Panc1 (cell line): Measurements from ENCODE around the gene OR51G2. TPM values are rescaled to one million over a fixed set of nuclear protein-coding genes. Genes with fewer than 3 reads are reported as not detected.
"Not testable (repeated sequence)": the region's sequence is repeated elsewhere in the genome, so short reads cannot be mapped to it uniquely, and the experiment has no call there.

Experiments used
- ATAC-seq: fragments of 200-7000 bp; cut with Tn5 transposase; 2 replicates; pipeline ENCODE4 v1.9.1; 2020; ENCODE audit warnings: mild to moderate bottlenecking, moderate library complexity
- BruUV-seq: library from RNA; stranded (reverse); fragments of 400-500 nt; replicated peaks from 2 replicates; lab custom pipeline; 2021; lab: Mats Ljungman, UMichigan
- CTCF ChIA-PET: fragments of 300-600 bp; sonication (Branson Sonifier 250); formaldehyde crosslinking; loops from one replicate; lab custom pipeline; 2022; ENCODE audit warnings: antibody characterized with exemption; lab: Charles Lee
- POLR2A ChIA-PET: fragments of 300-600 bp; sonication (Branson Sonifier 250); formaldehyde crosslinking; loops from one replicate; lab custom pipeline; 2022; ENCODE audit warnings: antibody characterized with exemption; lab: Charles Lee
- DNase-seq: peaks from one replicate; pipeline ENCODE4 v3.0.0-alpha.2; 2010; ENCODE audit warnings: low read depth, low spot score
- H3K27ac ChIP-seq: 2 replicates; pipeline ENCODE4 v1.5.1; 2011; ENCODE audit warnings: mild to moderate bottlenecking, low read length, inconsistent platforms
- H3K27me3 ChIP-seq: fragments of 200-500 bp; sonication (Bioruptor generic); 2 replicates; pipeline ENCODE4 v1.6.0; 2014; ENCODE audit warnings: low read length, inconsistent platforms; ENCODE audit not compliant: control insufficient read depth, insufficient read depth
- H3K36me3 ChIP-seq: fragments of 200-500 bp; sonication (Bioruptor generic); 2 replicates; pipeline ENCODE4 v1.5.1; 2014; ENCODE audit warnings: inconsistent platforms, mild to moderate bottlenecking, low read length, moderate library complexity; ENCODE audit not compliant: control insufficient read depth, insufficient read depth
- H3K4me1 ChIP-seq: 2 replicates; pipeline ENCODE4 v1.5.1; 2011; ENCODE audit warnings: inconsistent platforms, mild to moderate bottlenecking, low read length, moderate library complexity; ENCODE audit not compliant: control insufficient read depth, insufficient read depth
- H3K4me3 ChIP-seq, 2 experiments: 2 replicates each; pipeline ENCODE4 v1.5.1; 2011 to 2012; ENCODE audit warnings: low read depth in 2 of 2, low read length in 2 of 2, mild to moderate bottlenecking in 2 of 2, inconsistent platforms in 1 of 2, moderate library complexity in 1 of 2
- H3K9me3 ChIP-seq: fragments of 200-500 bp; sonication (Bioruptor generic); 2 replicates; pipeline ENCODE4 v1.5.1; 2014; ENCODE audit warnings: low read depth, mild to moderate bottlenecking, inconsistent platforms, low read length, moderate library complexity; ENCODE audit not compliant: control insufficient read depth, insufficient read depth
- CTCF ChIP-seq: fragments of 450-650 bp; IDR thresholded peaks from 2 replicates; pipeline ENCODE4 v1.5.1; 2017; ENCODE audit warnings: mild to moderate bottlenecking
- POLR2AphosphoS5 ChIP-seq: IDR thresholded peaks from 2 replicates; pipeline ENCODE4 v1.6.1; 2012; ENCODE audit warnings: mild to moderate bottlenecking, low read depth, low read length, moderate library complexity
- REST ChIP-seq, 2 experiments: IDR thresholded peaks; 2 replicates each; pipeline ENCODE4 v1.6.1; 2011 to 2012; ENCODE audit warnings: low read depth in 2 of 2, control low read depth in 1 of 2, low read length in 1 of 2, mild to moderate bottlenecking in 1 of 2, moderate library complexity in 1 of 2; ENCODE audit not compliant: insufficient read depth in 1 of 2
- SIN3A ChIP-seq: IDR thresholded peaks from 2 replicates; pipeline ENCODE4 v1.6.1; 2012; ENCODE audit warnings: low read depth, mild to moderate bottlenecking, low read length, moderate library complexity, borderline replicate concordance; ENCODE audit not compliant: insufficient read depth
- TCF7L2 ChIP-seq: IDR thresholded peaks from 2 replicates; pipeline ENCODE4 v1.6.1; 2011; ENCODE audit warnings: mild to moderate bottlenecking, low read depth, low read length, inconsistent platforms
- in situ Hi-C: cut with HindIII; loops from 2 replicates; pipeline ENCODE4 v1.10.0; 2016; ENCODE audit warnings: low sequenced_read_pairs, low pct_unique_long_range_greater_than_20kb
- intact Hi-C: fragments of 100-400 bp; cut with micrococcal nuclease; formaldehyde crosslinking; loops from one replicate; pipeline ENCODE4 v1.10.0; 2022; ENCODE audit not compliant: unreplicated experiment
- total RNA-seq: library from RNA; stranded (reverse); gene quantifications from one replicate; pipeline ENCODE4 v1.2.1, GENCODE V29; 2021; ENCODE audit not compliant: unreplicated experiment

The OR51G2 gene
- total RNA-seq, 1 experiment from 2014 or later: not detected

DNA sequence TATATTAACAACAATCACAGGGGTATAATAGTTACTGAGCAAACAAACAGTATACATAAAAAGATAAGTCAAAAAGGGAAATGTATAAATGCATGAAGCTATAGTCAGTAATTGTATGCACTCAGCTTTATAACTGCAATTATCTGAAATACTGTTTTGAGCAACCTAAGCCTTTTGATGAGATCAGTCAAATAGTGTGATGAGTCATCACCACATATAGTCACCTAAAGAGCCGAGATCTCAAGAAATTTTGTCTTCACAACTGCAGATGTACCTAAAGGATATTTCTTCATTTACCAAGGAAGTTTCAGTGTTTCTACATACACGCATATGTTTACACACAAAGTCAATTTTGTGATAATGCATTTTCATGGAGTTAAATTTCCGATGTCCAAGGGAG, 41.7 kb upstream of the OR51G2 start:
- BruUV-seq: no TSS peak
- CTCF ChIA-PET: no interaction called here
- in situ Hi-C loops (no loop called here), intact Hi-C loops (no loop called here)
- no peaks in the 10 kb centered on the region for H3K9me3 ChIP-seq
- H3K36me3 ChIP-seq: no peaks in the 10 kb centered on the region
- no peaks in the 10 kb centered on the region for H3K4me1 ChIP-seq
- H3K27me3 ChIP-seq: no peaks in the 10 kb centered on the region
- POLR2A ChIA-PET: no interaction called here
- no peak overlapping the region for H3K4me3 ChIP-seq
- TF ChIP-seq REST (IDR thresholded peaks at IDR 0.05; ENCODE audit: insufficient read depth in 1 of 2, low read depth in 2 of 2, low read length in 1 of 2): no peak
- no peak for TF ChIP-seq POLR2AphosphoS5
- TF ChIP-seq TCF7L2: no peak
- no peak for TF ChIP-seq SIN3A
- TF ChIP-seq CTCF: no peak
- DNase-seq: no peak
- no peak for ATAC-seq
- no peak overlapping the region for H3K27ac ChIP-seq

GRCh38 chr11:4957396-4957795, 38.2 kb upstream of the OR51G2 start:
- H3K4me3 ChIP-seq: no peak overlapping the region
- no peaks in the 10 kb centered on the region for H3K27me3 ChIP-seq
- no peaks in the 10 kb centered on the region for H3K36me3 ChIP-seq
- H3K4me1 ChIP-seq: no peaks in the 10 kb centered on the region
- ATAC-seq (no peak), DNase-seq (no peak)
- intact Hi-C loops (no loop called here), in situ Hi-C loops (no loop called here)
- TF ChIP-seq TCF7L2 (no peak), POLR2AphosphoS5 (no peak), REST (IDR thresholded peaks at IDR 0.05; ENCODE audit: insufficient read depth in 1 of 2, low read depth in 2 of 2, low read length in 1 of 2) (no peak), SIN3A (no peak), CTCF (no peak)
- BruUV-seq: no TSS peak
- ChIA-PET POLR2A (no interaction called here), CTCF (no interaction called here)
- H3K9me3 ChIP-seq: no peaks in the 10 kb centered on the region
- H3K27ac ChIP-seq: no peak overlapping the region

DNA sequence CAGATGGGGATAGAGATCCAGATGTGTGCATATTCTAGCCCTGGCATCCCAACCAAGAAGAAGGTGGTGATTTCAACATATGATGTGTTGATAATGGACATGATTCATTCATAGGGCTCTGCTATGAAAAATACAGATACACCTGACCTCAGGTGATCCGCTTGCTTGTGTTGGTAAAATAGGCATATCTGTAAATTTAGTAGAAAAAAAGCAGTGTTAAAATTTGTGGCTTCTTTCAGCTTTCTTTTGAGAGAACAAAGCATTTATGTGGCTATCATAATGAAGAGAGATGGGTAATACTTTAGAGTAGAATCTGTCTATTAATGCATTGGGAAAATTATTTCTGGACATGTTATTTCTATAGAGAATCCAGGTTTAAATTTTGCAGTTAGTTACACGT, 36.5 kb upstream of the OR51G2 start, which contains the start of gene OR51A2:
TSS of gene OR51A2 (minus strand) at position 101 of the 400 bp plus-strand sequence. CDS start at position 101, 0 bp downstream.
- DNase-seq, H3K4me3 ChIP-seq, H3K9me3 ChIP-seq, CTCF ChIA-PET, ATAC-seq, POLR2A ChIA-PET, H3K27me3 ChIP-seq, H3K36me3 ChIP-seq, H3K4me1 ChIP-seq, H3K27ac ChIP-seq, intact Hi-C loops, in situ Hi-C loops, BruUV-seq: not testable (repeated sequence)
